Endothelial cell of umbilical vein (primary cell): Measurements from ENCODE around the gene CHRND. TPM values are rescaled to one million over a fixed set of nuclear protein-coding genes. Genes with fewer than 3 reads are reported as not detected.

Source experiments
- BruUV-seq: library from RNA; stranded (reverse); fragments of 400-500 nt; replicated peaks from 2 replicates; lab custom pipeline; 2021; lab: Mats Ljungman, UMichigan
- CTCF ChIA-PET: fragments of 300-600, 350-600 bp; sonication (Branson Sonifier 250); formaldehyde crosslinking; loops from one replicate; lab custom pipeline; 2021; ENCODE audit warnings: antibody characterized with exemption, inconsistent platforms; lab: Charles Lee
- POLR2A ChIA-PET: fragments of 300-600, 350-600 bp; sonication (Branson Sonifier 250); formaldehyde crosslinking; loops from one replicate; lab custom pipeline; 2021; ENCODE audit warnings: antibody characterized with exemption, inconsistent platforms; lab: Charles Lee
- DNase-seq: peaks from one replicate; pipeline ENCODE4 v3.0.0-alpha.2; 2011; ENCODE audit warnings: low read depth, low spot score
- FAIRE-seq: peaks from 2 replicates; lab custom pipeline; 2011; peaks lifted over from hg19 to GRCh38; lab: Jason Lieb, UNC
- H2AFZ ChIP-seq: 2 replicates; pipeline ENCODE4 v1.6.0; 2012; ENCODE audit warnings: low read depth, low read length, control low read depth, inconsistent platforms
- H3K27ac ChIP-seq: 2 replicates; pipeline ENCODE4 v1.5.1; 2011; ENCODE audit warnings: low read depth, mild to moderate bottlenecking, control low read depth, low read length, moderate library complexity; ENCODE audit not compliant: insufficient read depth
- H3K27me3 ChIP-seq, 2 experiments: 2 replicates each; pipeline versions ENCODE4 v1.6.0 to v1.6.1; 2011; ENCODE audit warnings: low read length in 2 of 2, mixed read lengths in 1 of 2; ENCODE audit not compliant: control insufficient read depth in 2 of 2, insufficient read depth in 2 of 2
- H3K36me3 ChIP-seq, 2 experiments: 2 replicates in 1 of 2; 3 replicates in 1 of 2; pipeline ENCODE4 v1.5.1; 2011; ENCODE audit warnings: low read length in 2 of 2, mild to moderate bottlenecking in 1 of 2, moderate library complexity in 1 of 2; ENCODE audit not compliant: control insufficient read depth in 2 of 2, insufficient read depth in 2 of 2; ENCODE audit errors: extremely low read depth in 1 of 2
- H3K4me1 ChIP-seq: 3 replicates; pipeline ENCODE4 v1.5.1; 2011; ENCODE audit warnings: mild to moderate bottlenecking, low read length; ENCODE audit not compliant: control insufficient read depth, insufficient read depth; ENCODE audit errors: extremely low read depth
- H3K4me2 ChIP-seq: 2 replicates; pipeline ENCODE4 v1.6.1; 2011; ENCODE audit warnings: low read length, control low read depth, mixed read lengths; ENCODE audit not compliant: insufficient read depth
- H3K4me3 ChIP-seq, 3 experiments: fragments of 200-600 bp in 1 of 3; sonication (generic), shearing (Covaris generic) in 1 of 3; replicated peaks in 1 of 3; 2 replicates each; pipeline ENCODE4 v1.5.1; 2011 to 2016; ENCODE audit warnings: control low read depth in 3 of 3, low read length in 3 of 3, mild to moderate bottlenecking in 2 of 3, inconsistent platforms in 1 of 3, low read depth in 1 of 3, moderate library complexity in 1 of 3; ENCODE audit not compliant: insufficient read depth in 1 of 3
- H3K79me2 ChIP-seq: 2 replicates; pipeline ENCODE4 v1.6.0; 2012; ENCODE audit warnings: low read length, inconsistent platforms; ENCODE audit not compliant: control insufficient read depth, insufficient read depth
- H3K9ac ChIP-seq: replicated peaks from 2 replicates; pipeline ENCODE3; 2011; ENCODE audit warnings: low read length, control low read depth; ENCODE audit not compliant: insufficient read depth; ENCODE audit errors: extremely low read depth
- H3K9me1 ChIP-seq: replicated peaks from 3 replicates; pipeline ENCODE4 v1.6.0; 2011; ENCODE audit warnings: mild to moderate bottlenecking, low read length; ENCODE audit not compliant: control insufficient read depth, insufficient read depth; ENCODE audit errors: extremely low read depth
- H3K9me3 ChIP-seq: replicated peaks from 2 replicates; pipeline ENCODE4 v1.5.1; 2012; ENCODE audit warnings: low read length, inconsistent platforms; ENCODE audit not compliant: control insufficient read depth, insufficient read depth
- H4K20me1 ChIP-seq: replicated peaks from 2 replicates; pipeline ENCODE3; 2011; ENCODE audit warnings: mild to moderate bottlenecking, low read length; ENCODE audit not compliant: control insufficient read depth, insufficient read depth; ENCODE audit errors: extremely low read depth
- POLR2A ChIP-seq: IDR thresholded peaks from 2 replicates; pipeline ENCODE4 v1.6.1; 2012; ENCODE audit warnings: low read depth, mild to moderate bottlenecking, control low read depth, low read length
- dilution Hi-C: fragments of 300-500 bp; cut with MboI; formaldehyde crosslinking; loops from one replicate; pipeline ENCODE4 v1.15.0; 2019; ENCODE audit warnings: low sequenced_read_pairs; ENCODE audit not compliant: extremely low pct_ligation_motif_present
- intact Hi-C: fragments of 100-400 bp; cut with micrococcal nuclease; formaldehyde crosslinking; loops from one replicate; pipeline ENCODE4 v1.10.0; 2022
- polyA plus RNA-seq, 4 experiments: library from polyadenylated mRNA; depleted of rRNA in 3 of 4; stranded (reverse) in 3 of 4; unstranded in 1 of 4; fragments of >200 nt; gene quantifications; 2 replicates each; pipeline versions ENCODE4 v1.2.1 to v1.2.3, GENCODE V29; 2011 to 2012; ENCODE audit warnings: missing spikeins in 1 of 4
- total RNA-seq: library from RNA; stranded (reverse); gene quantifications from 2 replicates; pipeline ENCODE4 v1.2.3, GENCODE V29; 2021
- TF ChIP-seq, protein P1 (sequence below): IDR thresholded peaks from 2 replicates; pipeline ENCODE4 v1.6.1; 2011; ENCODE audit not compliant: insufficient read depth, insufficient read length

The CHRND gene
- total and polyA plus RNA-seq, 2 donors (not counting 3 experiments of a cell fraction or from before 2014, with no cell fraction given), result not detected

DNA sequence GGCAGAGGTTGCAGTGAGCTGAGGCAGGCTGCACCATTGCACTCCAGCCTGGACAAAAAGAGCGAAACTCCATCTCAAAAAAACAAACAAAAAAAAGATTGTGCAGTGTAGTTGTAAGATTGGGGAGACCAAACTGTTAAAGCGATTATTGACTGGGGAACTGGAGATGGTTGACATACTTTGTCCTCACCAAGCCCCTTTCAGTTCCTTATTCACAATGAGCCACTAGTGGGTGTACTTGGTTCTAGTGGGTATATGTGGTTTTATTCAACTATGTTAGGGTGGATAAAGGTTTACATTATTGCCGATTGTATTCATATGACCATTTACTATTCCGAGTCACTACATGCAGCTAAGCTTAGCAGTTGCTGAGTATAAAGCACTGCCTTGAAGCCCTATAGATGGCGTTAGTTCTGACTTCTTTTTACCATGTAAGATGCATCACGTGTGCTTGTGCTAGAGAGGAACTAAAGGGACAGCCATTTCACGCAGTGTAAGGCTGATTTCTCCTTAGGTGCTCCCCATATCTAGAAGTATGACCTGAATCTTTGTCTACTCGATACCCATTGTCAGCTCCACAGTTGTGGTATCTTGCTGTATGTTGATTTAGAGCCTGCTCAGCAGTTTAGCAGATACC lies 36.7 kb downstream of the CHRND start:
- Histone ChIP-seq H3K36me3 (peaks cover 19 to 25% of the 10 kb centered on the region in 2 experiments), H3K9me1 (no peaks in the 10 kb centered on the region), H4K20me1 (no peaks in the 10 kb centered on the region), H3K4me2 (no peak overlapping the region), H3K4me1 (no peaks in the 10 kb centered on the region), H3K9me3 (no peaks in the 10 kb centered on the region), H3K9ac (no peak overlapping the region), H3K4me3 (no peak overlapping the region), H3K27ac (no peak overlapping the region), H3K27me3 (no peaks in the 10 kb centered on the region), H2AFZ (no peak overlapping the region), H3K79me2 (no peaks in the 10 kb centered on the region)
- TF ChIP-seq, protein P1, sequence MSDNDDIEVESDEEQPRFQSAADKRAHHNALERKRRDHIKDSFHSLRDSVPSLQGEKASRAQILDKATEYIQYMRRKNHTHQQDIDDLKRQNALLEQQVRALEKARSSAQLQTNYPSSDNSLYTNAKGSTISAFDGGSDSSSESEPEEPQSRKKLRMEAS, result no peak
- TF ChIP-seq POLR2A, result no peak
- BruUV-seq, result no TSS peak
- FAIRE-seq (no peak), DNase-seq (no peak)
- CTCF ChIA-PET, result interaction anchor here (1.3 to 1.5 kb wide), 2 partner anchors 9 to 10 kb away, joined by 3 to 5 read pairs; no protein-coding TSS in a partner anchor
- dilution Hi-C loops, result no loop called here
- POLR2A ChIA-PET, result no interaction called here
- intact Hi-C loops, result no loop called here

DNA sequence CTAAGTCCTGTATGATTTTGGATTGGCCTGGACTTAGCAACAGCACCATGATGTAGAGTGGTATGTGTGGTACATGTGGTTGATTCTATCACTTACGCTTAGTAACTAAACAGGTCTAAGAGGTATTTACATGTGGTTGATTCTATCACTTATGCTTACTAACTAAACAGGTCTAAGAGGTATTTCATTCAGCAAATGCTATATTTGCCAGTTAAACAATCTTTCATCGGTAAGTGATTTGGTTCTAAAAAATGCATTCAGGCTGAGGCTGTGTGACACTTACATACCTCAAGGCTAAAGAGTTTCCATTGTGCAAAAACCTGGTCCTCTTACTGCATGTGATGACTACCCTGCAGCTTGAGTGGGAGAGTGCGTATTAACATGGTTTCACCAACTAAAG lies 37.6 kb downstream of the CHRND start:
- no peaks in the 10 kb centered on the region for H3K9me1 ChIP-seq
- dilution Hi-C loops (no loop called here), intact Hi-C loops (no loop called here)
- H4K20me1 ChIP-seq, result no peaks in the 10 kb centered on the region
- no peaks in the 10 kb centered on the region for H3K27me3 ChIP-seq
- DNase-seq, result no peak
- BruUV-seq, result no TSS peak
- no peak overlapping the region for H3K27ac ChIP-seq
- H3K79me2 ChIP-seq, result no peaks in the 10 kb centered on the region
- no peak overlapping the region for H3K4me2 ChIP-seq
- CTCF ChIA-PET, result interaction anchor here (1.5 kb wide), 1 partner anchor 11 kb away, joined by 3 read pairs; no protein-coding TSS in a partner anchor
- POLR2A ChIA-PET, result no interaction called here
- peaks cover 24 to 30% of the 10 kb centered on the region in 2 experiments for H3K36me3 ChIP-seq
- TF ChIP-seq, protein P1, result no peak
- no peaks in the 10 kb centered on the region for H3K4me1 ChIP-seq
- no peak overlapping the region for H3K9ac ChIP-seq
- H2AFZ ChIP-seq, result no peak overlapping the region
- no peaks in the 10 kb centered on the region for H3K9me3 ChIP-seq
- no peak overlapping the region for H3K4me3 ChIP-seq
- no peak for FAIRE-seq
